Measurements from ENCODE around the gene OR2L2. TPM values are rescaled to one million over a fixed set of nuclear protein-coding genes. Genes with fewer than 3 reads are reported as not detected.

Gene OR2L2
- total RNA-seq = not detected in 2 replicates

DNA sequence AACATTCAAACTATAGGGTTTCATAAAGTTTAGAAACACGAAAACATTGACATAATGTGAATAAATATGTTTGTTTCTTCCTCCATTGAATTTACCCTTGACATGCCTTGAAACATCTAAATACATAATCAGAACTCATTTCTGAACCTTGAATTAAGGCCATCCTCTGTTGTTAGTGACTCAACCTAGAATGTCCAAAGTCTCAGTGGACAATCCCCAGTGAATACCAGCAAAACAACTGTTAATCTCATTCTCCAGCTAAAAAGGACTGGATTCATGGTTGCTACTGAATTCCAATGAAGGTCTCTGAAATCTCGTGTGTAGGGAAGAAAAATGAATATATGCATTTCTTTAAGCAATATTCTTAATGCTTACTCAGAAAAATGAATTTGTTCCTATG lies at the start of gene OR2L2:
Gene OR2L2, plus strand, starts transcription at position 301 of the 400 bp plus-strand sequence. CDS start 8,198 bp downstream, outside the sequence.

DNA sequence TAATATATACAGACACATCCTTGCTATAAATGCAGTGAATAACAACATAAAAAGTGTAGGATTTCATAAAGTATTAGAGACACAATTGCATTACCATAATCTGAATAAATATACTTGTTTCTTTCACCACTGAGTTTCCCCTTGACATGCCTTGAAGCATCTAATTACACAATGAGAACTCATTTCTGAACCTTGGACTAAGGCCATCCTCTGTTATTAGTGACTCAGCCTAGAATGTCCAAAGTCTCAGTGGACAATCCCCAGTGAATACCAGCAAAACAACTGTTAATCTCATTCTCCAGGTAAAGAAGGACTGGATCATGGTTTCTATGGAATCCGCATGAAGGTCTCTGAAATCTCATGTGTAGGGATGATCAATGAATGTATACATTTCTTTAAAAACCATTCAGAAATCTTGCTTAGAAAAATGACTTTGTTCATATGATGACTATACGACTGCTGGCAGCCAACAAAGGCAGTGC lies 16.6 kb upstream of the OR2L2 start, which contains the start of gene OR2L5:
Gene OR2L5, plus strand, starts transcription at position 432 of the 482 bp plus-strand sequence. CDS start 8,288 bp downstream, outside the sequence.

GRCh38 chr1:248046536-248046935 lies 16.7 kb downstream of the OR2L2 start, which contains the start of gene OR2L3:
Gene OR2L3 (plus strand): TSS chr1:248046836. CDS start chr1:248060682, 13,846 bp downstream.

Other genes with a start within 250 kb of the OR2L2 start
- not detected in 2 replicates for gene OR14A16, start 206.0 kb upstream of the OR2L2 start, total RNA-seq
- not detected in 2 replicates for gene OR11L1, start 188.2 kb upstream of the OR2L2 start, total RNA-seq
- gene TRIM58, start 172.9 kb upstream of the OR2L2 start, total RNA-seq = 0.29 TPM in 1 of 2 replicates, not detected in the other
- gene OR2W3, start 134.5 kb upstream of the OR2L2 start, total RNA-seq = not detected in 2 replicates
- not detected in 2 replicates for gene OR2T8, start 109.8 kb upstream of the OR2L2 start, total RNA-seq
- gene OR2AJ1, start 105.2 kb upstream of the OR2L2 start, total RNA-seq = not detected in 2 replicates
- not detected in 2 replicates for gene OR2L8, start 81.2 kb upstream of the OR2L2 start, total RNA-seq
- not detected in 2 replicates for gene OR2AK2, start 64.8 kb upstream of the OR2L2 start, total RNA-seq
- gene OR2L5, start 16.4 kb upstream of the OR2L2 start, total RNA-seq = not detected in 2 replicates
- gene OR2L3, start 16.8 kb downstream of the OR2L2 start, total RNA-seq = not detected in 2 replicates
- gene OR2L13, start 65.1 kb downstream of the OR2L2 start, total RNA-seq = not detected in 2 replicates
- gene OR2M5, start 115.1 kb downstream of the OR2L2 start, total RNA-seq = not detected in 2 replicates
- gene OR2M2, start 144.8 kb downstream of the OR2L2 start, total RNA-seq = not detected in 2 replicates
- gene OR2M3, start 167.2 kb downstream of the OR2L2 start, total RNA-seq = not detected in 2 replicates
- gene OR2M4, start 201.3 kb downstream of the OR2L2 start, total RNA-seq = not detected in 2 replicates
- gene OR2T33, start 247.9 kb downstream of the OR2L2 start, total RNA-seq = not detected in 2 replicates